ENCODE results near the gene TLE6. TPM values are rescaled to one million over a fixed set of nuclear protein-coding genes. Genes with fewer than 3 reads are reported as not detected.
A peak's percentile ranks its signal among the peaks of the same experiment; 100 is the strongest.
"Not testable (repeated sequence)": the region's sequence is repeated elsewhere in the genome, so short reads cannot be mapped to it uniquely, and the experiment has no call there.

Gene TLE6
- total RNA-seq (ENCODE audit: low replicate concordance), result 3.8 TPM in 2 replicates
- long read RNA-seq, result 0 reads

GRCh38 chr19:2977001-2977745 lies at the start of gene TLE6:
TLE6 (plus strand) TSS chr19:2977564; CDS start chr19:2978234, 670 bp downstream.
- Mint-ChIP-seq H3K27ac (peak within 1 kb of the TSS; percentile 90), H3K27me3 (peaks cover 17% of the 10 kb centered on the region), H3K4me1 (ENCODE audit: unreplicated experiment) (peaks cover 23% of the 10 kb centered on the region), H3K36me3 (no peaks in the 10 kb centered on the region), H3K4me3 (peak within 1 kb of the TSS; percentile 92), H3K9me3 (no peaks in the 10 kb centered on the region)
- peak; percentile 98 for DNase-seq (ENCODE audit: extremely low spot score, unreplicated experiment)
- no peak for TF ChIP-seq CTCF (conservative IDR thresholded peaks at IDR 0.05)

GRCh38 chr19:2933490-2933910 lies 43.9 kb upstream of the TLE6 start:
- peaks cover 28% of the 10 kb centered on the region for H3K9me3 Mint-ChIP-seq
- no peak for TF ChIP-seq CTCF (conservative IDR thresholded peaks at IDR 0.05)
- peak overlapping the region; percentile 51 for H3K27ac Mint-ChIP-seq
- peaks cover 58% of the 10 kb centered on the region for H3K36me3 Mint-ChIP-seq
- no peaks in the 10 kb centered on the region for H3K4me1 Mint-ChIP-seq (ENCODE audit: unreplicated experiment)
- H3K4me3 Mint-ChIP-seq, result no peak overlapping the region
- H3K27me3 Mint-ChIP-seq, result no peaks in the 10 kb centered on the region
- DNase-seq (ENCODE audit: extremely low spot score, unreplicated experiment), result no peak

- DNase-seq (ENCODE audit: extremely low spot score, unreplicated experiment), result not testable (repeated sequence)
Measured at GRCh38 chr19:2935863-2936262, 41.5 kb upstream of the TLE6 start.

GRCh38 chr19:2942928-2943640 lies 34.3 kb upstream of the TLE6 start:
- Mint-ChIP-seq H3K27ac (peak overlapping the region; percentile 51), H3K4me3 (peak overlapping the region; percentile 63), H3K36me3 (peaks cover 5% of the 10 kb centered on the region), H3K9me3 (no peaks in the 10 kb centered on the region), H3K4me1 (ENCODE audit: unreplicated experiment) (peaks cover 17% of the 10 kb centered on the region), H3K27me3 (no peaks in the 10 kb centered on the region)
- no peak for DNase-seq (ENCODE audit: extremely low spot score, unreplicated experiment)
- TF ChIP-seq CTCF (conservative IDR thresholded peaks at IDR 0.05), result no peak

More at GRCh38 chr19:2935863-2936262, 41.5 kb upstream of the TLE6 start:
- H3K27ac Mint-ChIP-seq; H3K27me3 Mint-ChIP-seq; H3K4me3 Mint-ChIP-seq; H3K4me1 Mint-ChIP-seq (ENCODE audit: unreplicated experiment): not testable (repeated sequence)
- H3K36me3 Mint-ChIP-seq, result peaks cover 53% of the 10 kb centered on the region
- H3K9me3 Mint-ChIP-seq, result peaks cover 23% of the 10 kb centered on the region

- Mint-ChIP-seq H3K27me3 (no peaks in the 10 kb centered on the region), H3K4me1 (ENCODE audit: unreplicated experiment) (peaks cover 23% of the 10 kb centered on the region), H3K36me3 (no peaks in the 10 kb centered on the region), H3K9me3 (no peaks in the 10 kb centered on the region), H3K4me3 (peak overlapping the region; percentile 96), H3K27ac (peak overlapping the region; percentile 96)
- DNase-seq (ENCODE audit: extremely low spot score, unreplicated experiment), result no peak
- no peak for TF ChIP-seq CTCF (conservative IDR thresholded peaks at IDR 0.05)
Measured at GRCh38 chr19:2944403-2944774, 33.0 kb upstream of the TLE6 start.
